CD4-positive, CD25-positive, alpha-beta regulatory T cell (primary cell): ENCODE measurements around the gene CDK5RAP1. TPM values are rescaled to one million over a fixed set of nuclear protein-coding genes. Genes with fewer than 3 reads are reported as not detected.
"Not testable (repeated sequence)": the region's sequence is repeated elsewhere in the genome, so short reads cannot be mapped to it uniquely, and the experiment has no call there.

Experiments
- ATAC-seq, 2 donors: fragments of 150-1000 bp; cut with Tn5 transposase; one replicate each; pipeline ENCODE4 v1.10.0; 2021; ENCODE audit warnings: low read depth in 2 of 2, moderate number of reproducible peaks in 2 of 2, moderate library complexity in 1 of 2
- DNase-seq, 3 donors: peaks; one replicate each; pipeline versions ENCODE4 v3.0.0 to v3.0.0-alpha.2; 2012 to 2022; ENCODE audit warnings: mixed read lengths in 1 of 3
- H3K27ac ChIP-seq: one replicate; pipeline ENCODE4 v1.7.0; 2013; ENCODE audit warnings: mild to moderate bottlenecking, low read length; ENCODE audit not compliant: insufficient read depth, poor library complexity, severe bottlenecking
- H3K27me3 ChIP-seq: one replicate; pipeline ENCODE4 v1.7.0; 2013; ENCODE audit warnings: low read length; ENCODE audit not compliant: control insufficient read depth, insufficient read depth
- H3K36me3 ChIP-seq: one replicate; pipeline ENCODE4 v1.7.0; 2013; ENCODE audit warnings: mild to moderate bottlenecking, low read length, moderate library complexity; ENCODE audit not compliant: control insufficient read depth, insufficient read depth
- H3K4me1 ChIP-seq: 2 replicates; pipeline ENCODE4 v1.7.0; 2013; ENCODE audit warnings: mild to moderate bottlenecking, low read length; ENCODE audit not compliant: insufficient read depth, control insufficient read depth, poor library complexity, severe bottlenecking
- H3K4me3 ChIP-seq: one replicate; pipeline ENCODE4 v1.7.0; 2013; ENCODE audit warnings: low read depth, mild to moderate bottlenecking, low read length, moderate library complexity
- H3K9me3 ChIP-seq, 2 experiments: 1 replicate in 1 of 2; 2 replicates in 1 of 2; pipeline ENCODE4 v1.7.0; 2013; ENCODE audit warnings: low read length in 2 of 2, mild to moderate bottlenecking in 1 of 2, moderate library complexity in 1 of 2; ENCODE audit not compliant: control insufficient read depth in 2 of 2
- H3K27ac Mint-ChIP-seq, 3 donors: one replicate each; pipeline ENCODE4 v1.8.0; 2020 to 2022; ENCODE audit warnings: mild to moderate bottlenecking in 3 of 3, mixed read lengths in 3 of 3, moderate library complexity in 2 of 3
- H3K27me3 Mint-ChIP-seq: one replicate; pipeline ENCODE4 v1.8.0; 2022; ENCODE audit warnings: mild to moderate bottlenecking, mixed read lengths
- H3K36me3 Mint-ChIP-seq: one replicate; pipeline ENCODE4 v1.8.0; 2020; ENCODE audit warnings: mixed read lengths
- H3K4me1 Mint-ChIP-seq, 4 donors: one replicate each; pipeline ENCODE4 v1.8.0; 2020 to 2022; ENCODE audit warnings: mixed read lengths in 4 of 4, mild to moderate bottlenecking in 1 of 4
- H3K4me3 Mint-ChIP-seq, 4 donors: one replicate each; pipeline ENCODE4 v1.8.0; 2020 to 2022; ENCODE audit warnings: mild to moderate bottlenecking in 4 of 4, mixed read lengths in 4 of 4, moderate library complexity in 3 of 4
- H3K9me3 Mint-ChIP-seq, 7 donors: one replicate each; pipeline ENCODE4 v1.8.0; 2020 to 2022; ENCODE audit warnings: mixed read lengths in 7 of 7, mild to moderate bottlenecking in 3 of 7, moderate library complexity in 2 of 7
- polyA plus RNA-seq, 4 donors: library from polyadenylated mRNA; unstranded; fragments of 300-500 nt; fragmentation: Illumina TruSeq; gene quantifications; one replicate each; pipeline ENCODE4 v1.2.3, GENCODE V29; 2021
- total RNA-seq: library from RNA; stranded (reverse); gene quantifications from one replicate; pipeline ENCODE4 v1.2.3, GENCODE V29; 2022

The CDK5RAP1 gene
- total and polyA plus RNA-seq, 5 donors from 2014 or later = 31.4 to 48.0 (median 36.1) TPM

GRCh38 chr20:33442136-33443005 is 41.1 kb upstream of the CDK5RAP1 start:
- H3K36me3 ChIP-seq = no peaks in the 10 kb centered on the region
- ATAC-seq = no peak
- H3K36me3 Mint-ChIP-seq = no peaks in the 10 kb centered on the region
- no peaks in the 10 kb centered on the region for H3K27me3 ChIP-seq
- no peaks in the 10 kb centered on the region for H3K9me3 ChIP-seq
- DNase-seq = peak in 1 of 3 donors; percentile 1
- H3K4me1 Mint-ChIP-seq = peaks cover 4 to 24% (median 12%) of the 10 kb centered on the region in 4 donors
- peak overlapping the region in 2 of 3 donors; percentile 38 to 42 for H3K27ac Mint-ChIP-seq
- H3K9me3 Mint-ChIP-seq = peaks cover 0 to 1% (median 0%) of the 10 kb centered on the region in 7 donors
- no peak overlapping the region for H3K4me3 ChIP-seq
- H3K27ac ChIP-seq = no peak overlapping the region
- peaks cover 24% of the 10 kb centered on the region for H3K4me1 ChIP-seq
- H3K4me3 Mint-ChIP-seq = peak overlapping the region; percentile 73 to 89 (median 84)
- no peaks in the 10 kb centered on the region for H3K27me3 Mint-ChIP-seq

GRCh38 chr20:33441142-33441955 is 40.0 kb upstream of the CDK5RAP1 start:
- Mint-ChIP-seq H3K4me3 (peak overlapping the region; percentile 73 to 89 (median 84)), H3K27me3 (no peaks in the 10 kb centered on the region), H3K27ac (peak overlapping the region in 1 of 3 donors; percentile 69), H3K4me1 (peaks cover 4 to 24% (median 12%) of the 10 kb centered on the region in 4 donors), H3K9me3 (peaks cover 0 to under 1% (median 0%) of the 10 kb centered on the region in 7 donors), H3K36me3 (no peaks in the 10 kb centered on the region)
- ATAC-seq (no peak), DNase-seq (no peak)
- Histone ChIP-seq H3K4me3 (no peak overlapping the region), H3K36me3 (no peaks in the 10 kb centered on the region), H3K27me3 (no peaks in the 10 kb centered on the region), H3K4me1 (peaks cover 24% of the 10 kb centered on the region), H3K9me3 (no peaks in the 10 kb centered on the region), H3K27ac (no peak overlapping the region)

DNA sequence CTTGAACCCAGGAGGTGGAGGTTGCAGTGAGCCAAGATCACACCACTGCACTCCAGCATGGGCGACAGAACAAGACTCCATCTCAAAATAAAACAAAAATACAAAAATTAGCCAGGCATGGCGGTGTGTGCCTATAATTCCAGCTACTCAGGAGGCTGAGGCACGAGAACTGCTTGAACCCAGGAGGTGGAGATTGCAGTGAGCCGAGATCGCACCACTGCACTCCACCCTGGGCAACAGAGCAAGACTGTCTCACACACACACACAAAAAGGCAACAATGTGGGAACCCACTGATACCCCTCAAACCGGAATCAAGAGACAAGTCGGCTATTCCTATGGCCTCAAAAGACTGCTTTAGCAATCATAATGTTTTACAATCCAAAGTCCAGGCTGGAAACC is 39.2 kb upstream of the CDK5RAP1 start:
- not testable (repeated sequence) for H3K36me3 ChIP-seq, ATAC-seq, H3K36me3 Mint-ChIP-seq, H3K27ac Mint-ChIP-seq, H3K9me3 ChIP-seq, H3K27me3 ChIP-seq, H3K27ac ChIP-seq, H3K9me3 Mint-ChIP-seq, H3K4me3 ChIP-seq, H3K27me3 Mint-ChIP-seq, DNase-seq
- peaks cover 24% of the 10 kb centered on the region for H3K4me1 ChIP-seq
- Mint-ChIP-seq H3K4me3 (peak overlapping the region in 1 of 4 donors; percentile 68), H3K4me1 (peaks cover 4 to 24% (median 12%) of the 10 kb centered on the region in 4 donors)

GRCh38 chr20:33438481-33438880 is 37.2 kb upstream of the CDK5RAP1 start:
- Mint-ChIP-seq H3K36me3 (peaks cover 5% of the 10 kb centered on the region), H3K4me3 (no peak overlapping the region), H3K4me1 (peaks cover 0 to 12% (median 4%) of the 10 kb centered on the region in 4 donors), H3K27ac (no peak overlapping the region), H3K9me3 (no peaks in the 10 kb centered on the region), H3K27me3 (no peaks in the 10 kb centered on the region)
- Histone ChIP-seq H3K27me3 (no peaks in the 10 kb centered on the region), H3K36me3 (no peaks in the 10 kb centered on the region), H3K4me1 (peaks cover 10% of the 10 kb centered on the region), H3K27ac (no peak overlapping the region), H3K4me3 (no peak overlapping the region), H3K9me3 (no peaks in the 10 kb centered on the region)
- ATAC-seq (no peak), DNase-seq (no peak)

DNA sequence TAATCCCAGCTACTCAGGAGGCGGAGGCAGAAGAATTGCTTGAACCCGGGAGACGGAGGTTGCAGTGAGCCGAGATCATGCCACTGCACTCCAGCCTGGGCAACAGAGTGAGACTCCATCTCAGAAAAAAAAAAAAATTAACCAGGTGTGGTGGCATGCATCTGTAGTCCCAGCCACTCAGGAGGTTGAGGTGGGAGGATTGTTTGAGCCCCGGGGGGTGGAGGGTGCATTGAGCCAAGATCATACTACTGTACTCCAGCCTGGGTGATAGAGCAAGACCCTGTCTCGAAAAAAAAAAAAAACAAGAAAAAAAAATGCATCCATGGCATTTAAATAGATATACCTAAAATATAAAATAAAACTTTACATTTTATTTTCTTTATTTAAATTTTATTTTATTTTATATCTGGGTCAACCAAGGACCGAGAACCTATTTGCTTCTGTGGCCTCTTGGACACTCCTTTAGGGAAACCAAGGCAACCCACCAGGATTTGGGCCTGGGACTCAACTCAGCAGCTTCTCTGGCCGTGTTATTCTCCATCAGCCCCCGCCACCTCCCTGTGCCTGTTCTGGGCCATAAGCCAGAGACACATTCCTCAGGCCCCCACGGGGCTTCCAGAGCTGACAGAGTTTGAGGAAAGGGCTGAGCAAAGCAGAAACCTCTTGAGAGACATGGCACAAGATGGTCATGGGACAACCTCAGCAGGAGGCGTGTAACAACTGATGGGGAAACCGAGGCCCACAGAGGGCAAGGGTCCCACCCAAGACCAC is 36.0 kb upstream of the CDK5RAP1 start:
- Mint-ChIP-seq H3K36me3 (peaks cover 5% of the 10 kb centered on the region), H3K27me3 (no peaks in the 10 kb centered on the region), H3K27ac (no peak overlapping the region), H3K4me1 (peaks cover 0 to 3% (median under 1%) of the 10 kb centered on the region in 4 donors), H3K4me3 (no peak overlapping the region), H3K9me3 (no peaks in the 10 kb centered on the region)
- no peaks in the 10 kb centered on the region for H3K27me3 ChIP-seq
- no peaks in the 10 kb centered on the region for H3K9me3 ChIP-seq
- H3K27ac ChIP-seq = no peak overlapping the region
- ATAC-seq (no peak), DNase-seq (no peak)
- no peak overlapping the region for H3K4me3 ChIP-seq
- no peaks in the 10 kb centered on the region for H3K36me3 ChIP-seq
- peaks cover 2% of the 10 kb centered on the region for H3K4me1 ChIP-seq

DNA sequence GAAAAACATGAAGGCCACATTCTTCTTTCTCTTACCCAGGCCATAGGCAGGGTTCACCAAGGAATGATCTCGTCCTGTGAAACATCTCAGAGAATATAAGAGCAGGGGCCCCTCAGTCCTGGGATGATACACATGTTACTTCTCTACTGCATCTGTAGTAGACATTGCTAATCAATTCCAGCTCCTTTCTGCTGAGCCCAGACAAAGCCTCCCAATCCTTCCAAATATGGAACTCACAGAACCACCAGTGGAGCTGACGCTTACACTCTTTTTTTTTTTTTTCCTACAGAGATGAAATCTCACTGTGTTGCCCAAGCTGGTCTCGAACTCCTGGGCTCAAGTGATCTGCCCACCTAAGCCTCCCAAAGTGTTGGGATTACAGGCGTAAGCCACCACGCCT is 33.1 kb upstream of the CDK5RAP1 start:
- Histone ChIP-seq H3K4me3 (no peak overlapping the region), H3K9me3 (no peaks in the 10 kb centered on the region), H3K4me1 (no peaks in the 10 kb centered on the region), H3K27me3 (no peaks in the 10 kb centered on the region), H3K27ac (no peak overlapping the region), H3K36me3 (no peaks in the 10 kb centered on the region)
- Mint-ChIP-seq H3K36me3 (peaks cover 5% of the 10 kb centered on the region), H3K9me3 (no peaks in the 10 kb centered on the region), H3K27me3 (no peaks in the 10 kb centered on the region), H3K4me1 (no peaks in the 10 kb centered on the region), H3K27ac (no peak overlapping the region), H3K4me3 (no peak overlapping the region)
- DNase-seq = no peak
- no peak for ATAC-seq

DNA sequence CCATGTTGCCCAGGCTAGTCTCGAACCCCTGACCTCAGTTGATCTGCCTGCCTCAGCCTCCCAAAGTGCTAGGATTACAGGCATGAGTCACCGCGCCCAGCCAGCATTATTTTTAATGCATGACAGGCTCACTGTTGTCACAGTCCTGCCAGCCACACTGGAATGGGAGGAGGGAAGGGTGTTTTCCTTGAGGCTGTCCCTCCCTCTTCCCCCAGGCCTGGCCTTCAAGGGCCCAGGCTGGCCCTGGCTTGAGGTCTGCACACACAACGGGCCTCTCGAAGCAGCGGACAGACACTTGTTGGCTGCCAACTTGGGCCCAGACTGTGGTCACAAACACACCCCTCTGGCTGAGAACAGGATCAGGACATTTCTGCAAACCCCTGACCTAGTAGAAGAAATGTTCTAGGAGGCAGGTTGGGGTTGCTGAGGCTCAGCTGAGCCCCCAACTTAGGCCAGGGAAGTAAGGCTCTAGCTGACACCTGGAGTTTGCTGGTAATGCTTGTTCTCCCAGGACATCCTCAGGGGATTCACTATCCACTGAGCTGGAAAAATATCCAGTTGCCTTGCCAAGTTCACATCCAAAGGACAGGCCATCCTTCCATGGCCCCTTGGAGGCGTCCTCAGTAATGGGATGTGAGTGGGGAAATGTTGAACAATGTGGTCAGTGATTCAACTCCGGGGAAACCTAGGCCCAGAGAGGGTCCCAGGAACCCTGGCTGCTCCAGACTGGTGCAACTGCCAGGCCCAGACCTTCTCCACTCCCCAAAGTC is 32.3 kb upstream of the CDK5RAP1 start:
- ATAC-seq = no peak
- Mint-ChIP-seq H3K4me1 (no peaks in the 10 kb centered on the region), H3K27ac (no peak overlapping the region), H3K27me3 (no peaks in the 10 kb centered on the region), H3K36me3 (peaks cover 5% of the 10 kb centered on the region), H3K9me3 (no peaks in the 10 kb centered on the region), H3K4me3 (no peak overlapping the region)
- Histone ChIP-seq H3K27me3 (no peaks in the 10 kb centered on the region), H3K36me3 (no peaks in the 10 kb centered on the region), H3K27ac (no peak overlapping the region), H3K4me1 (no peaks in the 10 kb centered on the region), H3K4me3 (no peak overlapping the region), H3K9me3 (no peaks in the 10 kb centered on the region)
- DNase-seq = no peak
